OCI-LY3 (cell line): ENCODE results near the gene SPACA4.
A peak's percentile ranks its signal among the peaks of the same experiment; 100 is the strongest.
"Not testable (repeated sequence)": the region's sequence is repeated elsewhere in the genome, so short reads cannot be mapped to it uniquely, and the experiment has no call there.

Source experiments
- H2AFZ ChIP-seq: fragments of 200-600, 300-600 bp; shearing (Covaris generic); 2 replicates; pipeline ENCODE4 v1.6.0; 2014; ENCODE audit warnings: antibody characterized with exemption, low read depth, low read length
- H3K27ac ChIP-seq: fragments of 200-600, 300-600 bp; sonication (generic); 2 replicates; pipeline ENCODE4 v1.5.1; 2014; ENCODE audit warnings: mild to moderate bottlenecking, low read length, moderate library complexity, mixed read lengths
- H3K27me3 ChIP-seq: fragments of 200-600, 300-600 bp; sonication (generic); 2 replicates; pipeline ENCODE4 v1.6.1; 2014; ENCODE audit warnings: low read depth, low read length, mixed read lengths
- H3K36me3 ChIP-seq: fragments of 200-600, 300-600 bp; sonication (generic); replicated peaks from 2 replicates; pipeline ENCODE3; 2014; ENCODE audit warnings: low read depth, low read length, mixed read lengths
- H3K4me1 ChIP-seq: fragments of 300-600, 200-600 bp; sonication (generic); 2 replicates; pipeline ENCODE4 v1.6.1; 2014; ENCODE audit warnings: low read length, mixed read lengths
- H3K4me2 ChIP-seq: fragments of 200-600, 300-600 bp; sonication (generic); 2 replicates; pipeline ENCODE4 v1.6.1; 2014; ENCODE audit warnings: low read length, mixed read lengths
- H3K4me3 ChIP-seq: fragments of 300-600, 200-600 bp; sonication (generic); 2 replicates; pipeline ENCODE4 v1.5.1; 2014; ENCODE audit warnings: antibody characterized with exemption, mild to moderate bottlenecking, low read length, moderate library complexity
- H3K79me2 ChIP-seq: fragments of 300-600, 200-600 bp; shearing (Covaris generic); 2 replicates; pipeline ENCODE4 v1.6.1; 2014; ENCODE audit warnings: mild to moderate bottlenecking, low read length, mixed read lengths
- H3K9ac ChIP-seq: fragments of 300-600, 200-600 bp; shearing (Covaris generic); 2 replicates; pipeline ENCODE4 v1.6.0; 2014; ENCODE audit warnings: mild to moderate bottlenecking, low read length, moderate library complexity
- H3K9me3 ChIP-seq: fragments of 200-600, 300-600 bp; shearing (Covaris generic); 2 replicates; pipeline ENCODE4 v1.6.1; 2014; ENCODE audit warnings: low read length, mixed read lengths; ENCODE audit not compliant: insufficient read depth
- H4K20me1 ChIP-seq: fragments of 200-600, 300-600 bp; sonication (generic); 2 replicates; pipeline ENCODE4 v1.6.1; 2016; ENCODE audit warnings: low read length, mixed read lengths; ENCODE audit not compliant: insufficient read depth
- EZH2phosphoT487 ChIP-seq: fragments of 200-600 bp; shearing (Covaris generic); IDR thresholded peaks from 2 replicates; pipeline ENCODE4 v1.6.1; 2018; ENCODE audit warnings: antibody characterized with exemption, mixed run types, low read depth
- TF ChIP-seq, protein P1 (sequence below): fragments of 200-600, 300-600 bp; sonication (generic); IDR thresholded peaks from 2 replicates; pipeline ENCODE4 v1.5.1; 2014; ENCODE audit warnings: antibody characterized with exemption, low read length, low read depth

The SPACA4 gene

DNA sequence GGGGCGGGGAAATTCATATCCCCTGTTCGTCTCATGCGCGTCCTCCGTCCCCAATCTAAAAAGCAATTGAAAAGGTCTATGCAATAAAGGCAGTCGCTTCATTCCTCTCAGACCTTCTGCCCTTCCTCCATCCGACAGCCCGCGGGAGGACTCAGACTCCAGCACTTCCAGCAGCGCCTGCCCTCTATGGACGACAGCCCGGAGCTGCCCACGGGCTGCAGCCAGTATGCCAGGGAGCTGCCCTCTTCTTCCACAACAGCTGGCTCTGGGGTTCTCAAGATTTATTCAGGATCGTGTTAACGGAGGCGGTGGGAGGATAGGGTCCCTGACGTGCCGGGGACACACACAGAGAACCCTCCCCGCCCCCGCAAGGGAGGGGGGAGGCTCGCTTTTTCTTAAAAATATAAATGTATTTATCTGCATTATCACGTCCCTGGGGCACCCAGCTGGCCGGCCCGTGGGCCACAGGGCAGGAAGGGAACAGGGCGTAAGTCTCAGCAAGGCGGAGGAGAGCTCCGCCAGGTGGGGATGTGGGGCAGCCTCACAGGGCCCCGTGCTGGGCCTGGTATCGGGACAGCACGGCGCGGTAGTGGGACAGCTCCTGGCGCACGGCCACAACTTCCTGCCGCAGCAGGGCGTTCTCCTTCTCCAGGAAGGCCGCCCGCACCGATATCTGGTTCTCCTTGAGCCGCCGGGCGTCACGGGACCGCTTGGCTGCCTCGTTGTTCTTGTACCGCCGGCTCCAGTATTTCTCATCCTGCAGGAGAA lies 23.9 kb downstream of the SPACA4 start:
- no peaks in the 10 kb centered on the region for H4K20me1 ChIP-seq
- H2AFZ ChIP-seq = no peak overlapping the region
- H3K9me3 ChIP-seq = no peaks in the 10 kb centered on the region
- H3K4me2 ChIP-seq = no peak overlapping the region
- no peak overlapping the region for H3K4me3 ChIP-seq
- no peak overlapping the region for H3K27ac ChIP-seq
- H3K79me2 ChIP-seq = peaks cover 16% of the 10 kb centered on the region
- peaks cover 26% of the 10 kb centered on the region for H3K4me1 ChIP-seq
- H3K27me3 ChIP-seq = no peaks in the 10 kb centered on the region
- no peak for TF ChIP-seq EZH2phosphoT487
- TF ChIP-seq, protein P1, sequence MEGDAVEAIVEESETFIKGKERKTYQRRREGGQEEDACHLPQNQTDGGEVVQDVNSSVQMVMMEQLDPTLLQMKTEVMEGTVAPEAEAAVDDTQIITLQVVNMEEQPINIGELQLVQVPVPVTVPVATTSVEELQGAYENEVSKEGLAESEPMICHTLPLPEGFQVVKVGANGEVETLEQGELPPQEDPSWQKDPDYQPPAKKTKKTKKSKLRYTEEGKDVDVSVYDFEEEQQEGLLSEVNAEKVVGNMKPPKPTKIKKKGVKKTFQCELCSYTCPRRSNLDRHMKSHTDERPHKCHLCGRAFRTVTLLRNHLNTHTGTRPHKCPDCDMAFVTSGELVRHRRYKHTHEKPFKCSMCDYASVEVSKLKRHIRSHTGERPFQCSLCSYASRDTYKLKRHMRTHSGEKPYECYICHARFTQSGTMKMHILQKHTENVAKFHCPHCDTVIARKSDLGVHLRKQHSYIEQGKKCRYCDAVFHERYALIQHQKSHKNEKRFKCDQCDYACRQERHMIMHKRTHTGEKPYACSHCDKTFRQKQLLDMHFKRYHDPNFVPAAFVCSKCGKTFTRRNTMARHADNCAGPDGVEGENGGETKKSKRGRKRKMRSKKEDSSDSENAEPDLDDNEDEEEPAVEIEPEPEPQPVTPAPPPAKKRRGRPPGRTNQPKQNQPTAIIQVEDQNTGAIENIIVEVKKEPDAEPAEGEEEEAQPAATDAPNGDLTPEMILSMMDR = no peak
- peaks cover 23% of the 10 kb centered on the region for H3K36me3 ChIP-seq
- no peak overlapping the region for H3K9ac ChIP-seq

DNA sequence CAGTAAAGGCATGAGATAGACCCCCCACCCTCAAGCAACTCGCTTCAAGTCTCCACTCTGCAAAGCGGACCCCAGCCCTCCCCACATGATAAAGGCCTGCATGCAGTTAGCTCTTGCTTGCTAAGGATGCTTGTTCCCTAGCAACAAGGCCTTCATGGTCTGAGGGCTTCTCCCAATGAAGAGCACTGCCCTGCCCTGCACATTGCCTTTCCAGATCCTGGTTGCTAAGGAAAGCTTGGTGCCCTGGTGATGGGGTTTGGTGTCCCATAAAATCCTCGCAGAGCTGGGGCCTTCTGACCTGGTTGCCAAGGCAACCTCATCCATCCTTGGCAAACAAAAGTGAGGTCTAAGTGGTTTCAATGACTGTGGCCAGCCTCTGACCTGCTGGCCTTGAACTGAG lies 24.7 kb downstream of the SPACA4 start:
- Histone ChIP-seq H3K4me2 (no peak overlapping the region), H3K4me1 (peaks cover 26% of the 10 kb centered on the region), H3K9me3 (no peaks in the 10 kb centered on the region), H4K20me1 (no peaks in the 10 kb centered on the region), H3K79me2 (peaks cover 13% of the 10 kb centered on the region), H3K27me3 (no peaks in the 10 kb centered on the region), H3K27ac (no peak overlapping the region), H3K36me3 (peaks cover 19% of the 10 kb centered on the region), H2AFZ (no peak overlapping the region), H3K4me3 (no peak overlapping the region), H3K9ac (no peak overlapping the region)
- no peak for TF ChIP-seq EZH2phosphoT487
- TF ChIP-seq, protein P1 = no peak

DNA sequence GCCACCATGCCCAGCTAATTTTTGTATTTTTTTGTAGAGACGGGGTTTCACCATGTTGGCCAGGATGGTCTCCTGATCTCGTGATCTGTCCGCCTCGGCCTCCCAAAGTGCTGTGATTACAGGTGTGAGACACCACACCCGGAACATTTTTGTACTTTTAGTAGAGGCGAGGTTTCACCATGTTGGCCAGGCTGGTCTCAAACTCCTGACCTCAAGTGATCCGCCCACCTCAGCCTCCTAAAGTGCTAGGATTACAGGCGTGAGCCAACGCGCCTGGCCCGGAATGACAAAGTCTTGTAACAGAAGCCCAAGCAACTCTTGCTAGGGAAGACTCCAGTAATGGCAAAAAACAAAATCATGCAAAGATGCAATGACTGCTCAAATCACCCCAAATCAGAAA lies 25.7 kb downstream of the SPACA4 start:
- H2AFZ ChIP-seq, H3K27me3 ChIP-seq, H3K4me2 ChIP-seq, H3K4me3 ChIP-seq, H3K9ac ChIP-seq, H4K20me1 ChIP-seq, H3K9me3 ChIP-seq: not testable (repeated sequence)
- Histone ChIP-seq H3K36me3 (peaks cover 18% of the 10 kb centered on the region), H3K27ac (0 out of 2 replicates have a peak overlapping the region, but pooled peaks have one; percentile 76), H3K4me1 (peaks cover 32% of the 10 kb centered on the region), H3K79me2 (peaks cover 16% of the 10 kb centered on the region)

DNA sequence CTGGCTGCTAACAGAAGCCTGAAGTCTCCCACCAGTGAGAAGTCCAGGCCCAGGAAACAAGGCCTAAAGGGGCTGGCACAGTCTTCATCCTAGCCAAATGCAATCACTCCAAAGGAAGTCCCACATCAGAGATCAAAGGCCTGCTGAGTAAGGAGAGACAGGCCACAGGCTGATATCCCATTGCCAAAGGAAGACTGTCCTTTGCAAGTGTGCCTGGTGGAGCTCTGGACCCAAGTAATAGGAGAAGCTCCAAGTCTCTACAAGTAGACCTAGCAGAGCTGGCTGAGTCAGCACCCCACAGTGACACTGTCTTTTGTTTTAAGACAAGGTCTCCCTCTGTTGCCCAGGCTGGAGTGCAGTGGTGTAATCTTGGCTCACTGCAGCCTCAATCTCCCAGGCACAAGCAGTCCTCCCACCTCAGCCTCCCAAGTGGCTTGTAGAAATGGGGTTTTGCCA lies 26.2 kb downstream of the SPACA4 start:
- H3K4me3 ChIP-seq = peak overlapping the region; percentile 77; the same call in 1 of the 2 replicates
- H3K4me1 ChIP-seq = peaks cover 33% of the 10 kb centered on the region
- no peak for TF ChIP-seq EZH2phosphoT487
- TF ChIP-seq, protein P1 = no peak
- H3K4me2 ChIP-seq = peak overlapping the region; percentile 95
- no peak overlapping the region for H2AFZ ChIP-seq
- peaks cover 18% of the 10 kb centered on the region for H3K36me3 ChIP-seq
- no peaks in the 10 kb centered on the region for H4K20me1 ChIP-seq
- H3K27ac ChIP-seq = peak overlapping the region; percentile 76
- H3K9me3 ChIP-seq = no peaks in the 10 kb centered on the region
- H3K79me2 ChIP-seq = peaks cover 16% of the 10 kb centered on the region
- H3K27me3 ChIP-seq = no peaks in the 10 kb centered on the region
- H3K9ac ChIP-seq = no peak overlapping the region
